HCT116 (cell line): ENCODE measurements around the gene EFCAB8. TPM values are rescaled to one million over a fixed set of nuclear protein-coding genes. Genes with fewer than 3 reads are reported as not detected.

Experiments used
- ATAC-seq: fragments of 200-7000 bp; cut with Tn5 transposase; 2 replicates; pipeline ENCODE4 v1.9.1; 2020; ENCODE audit warnings: mild to moderate bottlenecking, moderate library complexity
- BruUV-seq: library from RNA; stranded (reverse); fragments of 400-500 nt; replicated peaks from 2 replicates; lab custom pipeline; 2021; lab: Mats Ljungman, UMichigan
- CTCF ChIA-PET: fragments of 300-600 bp; sonication (Branson Sonifier 250); formaldehyde crosslinking; loops from one replicate; lab custom pipeline; 2021; ENCODE audit warnings: antibody characterized with exemption; lab: Charles Lee
- POLR2A ChIA-PET: fragments of 300-600, 350-600 bp; sonication (Branson Sonifier 250); formaldehyde crosslinking; loops from one replicate; lab custom pipeline; 2021; ENCODE audit warnings: antibody characterized with exemption; lab: Charles Lee
- RAD21 ChIA-PET, 2 experiments: fragments of 300-600 bp; sonication (Branson Sonifier 250); formaldehyde crosslinking; loops; one replicate each; lab custom pipeline; 2023; ENCODE audit warnings: low total read pairs in 2 of 2; ENCODE audit not compliant: uncharacterized antibody in 2 of 2, unreplicated experiment in 2 of 2, low non-redundant PET in 1 of 2; lab: Charles Lee
- DNase-seq: peaks from one replicate; pipeline ENCODE4 v3.0.0-alpha.2; 2010; ENCODE audit warnings: low read depth, low spot score
- H2AFZ ChIP-seq: fragments of 200-600 bp; shearing (Covaris generic), sonication (generic); 2 replicates; pipeline ENCODE4 v1.6.1; 2017; ENCODE audit warnings: low read depth, mixed run types, mixed read lengths, antibody characterized with exemption, low read length; ENCODE audit not compliant: poor library complexity, severe bottlenecking
- H3K27ac ChIP-seq: 2 replicates; pipeline ENCODE4 v1.5.1; 2012; ENCODE audit warnings: low read depth, low read length
- H3K27me3 ChIP-seq: fragments of 200-600 bp; sonication (generic); 2 replicates; pipeline ENCODE4 v1.6.1; 2016; ENCODE audit warnings: mixed run types, low read length, mixed read lengths; ENCODE audit not compliant: insufficient read depth
- H3K36me3 ChIP-seq, 2 experiments: fragments of 200-500 bp in 1 of 2; fragments of 200-600 bp in 1 of 2; sonication (Bioruptor generic) in 1 of 2; sonication (generic) in 1 of 2; 2 replicates each; pipeline versions ENCODE4 v1.5.1 to v1.6.1; 2014 to 2016; ENCODE audit warnings: low read length in 2 of 2, inconsistent platforms in 1 of 2, mixed read lengths in 1 of 2, mixed run types in 1 of 2; ENCODE audit not compliant: insufficient read depth in 2 of 2, control insufficient read depth in 1 of 2
- H3K4me1 ChIP-seq, 2 experiments: fragments of 200-600 bp in 1 of 2; sonication (generic) in 1 of 2; 2 replicates each; pipeline versions ENCODE4 v1.5.1 to v1.6.1; 2012 to 2017; ENCODE audit warnings: low read length in 2 of 2, inconsistent platforms in 1 of 2, mild to moderate bottlenecking in 1 of 2, mixed read lengths in 1 of 2, mixed run types in 1 of 2, moderate library complexity in 1 of 2; ENCODE audit not compliant: insufficient read depth in 2 of 2, control insufficient read depth in 1 of 2
- H3K4me2 ChIP-seq: fragments of 200-600 bp; sonication (generic); 2 replicates; pipeline ENCODE4 v1.6.1; 2017; ENCODE audit warnings: mixed run types, low read length, mixed read lengths
- H3K4me3 ChIP-seq, 2 experiments: fragments of 200-600 bp in 1 of 2; sonication (generic) in 1 of 2; replicated peaks in 1 of 2; 2 replicates each; pipeline ENCODE4 v1.5.1; 2011 to 2016; ENCODE audit warnings: low read length in 2 of 2, control low read depth in 1 of 2, low read depth in 1 of 2, mild to moderate bottlenecking in 1 of 2, mixed read lengths in 1 of 2, mixed run types in 1 of 2
- H3K79me2 ChIP-seq: fragments of 200-600 bp; sonication (generic); 2 replicates; pipeline ENCODE4 v1.6.1; 2017; ENCODE audit warnings: mild to moderate bottlenecking, mixed run types, low read length, moderate library complexity, mixed read lengths; ENCODE audit not compliant: insufficient read depth
- H3K9ac ChIP-seq: fragments of 200-600 bp; sonication (generic); 2 replicates; pipeline ENCODE4 v1.6.1; 2016; ENCODE audit warnings: low read length, mixed read lengths
- H3K9me2 ChIP-seq: fragments of 200-600 bp; sonication (generic), shearing (Covaris generic); 2 replicates; pipeline ENCODE4 v1.6.1; 2017; ENCODE audit warnings: mixed run types, mild to moderate bottlenecking, moderate library complexity; ENCODE audit not compliant: insufficient read depth
- H3K9me3 ChIP-seq, 2 experiments: fragments of 200-500 bp in 1 of 2; fragments of 200-600 bp in 1 of 2; sonication (Bioruptor generic) in 1 of 2; sonication (generic) in 1 of 2; 2 replicates each; pipeline ENCODE4 v1.6.1; 2014 to 2017; ENCODE audit warnings: low read length in 2 of 2, mixed read lengths in 2 of 2, inconsistent platforms in 1 of 2, low read depth in 1 of 2, mild to moderate bottlenecking in 1 of 2, mixed run types in 1 of 2, moderate library complexity in 1 of 2; ENCODE audit not compliant: control insufficient read depth in 1 of 2, insufficient read depth in 1 of 2
- H4K20me1 ChIP-seq: fragments of 200-600 bp; sonication (generic), shearing (Covaris generic); 2 replicates; pipeline ENCODE4 v1.6.1; 2017; ENCODE audit warnings: mixed run types, mild to moderate bottlenecking, moderate library complexity; ENCODE audit not compliant: insufficient read depth
- ATF3 ChIP-seq: IDR thresholded peaks from 2 replicates; pipeline ENCODE4 v1.6.1; 2012
- CEBPB ChIP-seq: IDR thresholded peaks from 2 replicates; pipeline ENCODE4 v1.6.1; 2012; ENCODE audit warnings: low read depth
- CTCF ChIP-seq, 3 experiments: fragments of 200-600 bp in 1 of 3; sonication (generic) in 1 of 3; IDR thresholded peaks in 2 of 3; conservative IDR thresholded peaks in 1 of 3; 2 replicates each; pipeline ENCODE4 v1.5.1; 2012 to 2017; ENCODE audit warnings: low read depth in 2 of 3, low read length in 2 of 3, antibody characterized with exemption in 1 of 3, borderline replicate concordance in 1 of 3, control low read depth in 1 of 3, mild to moderate bottlenecking in 1 of 3, mixed read lengths in 1 of 3, mixed run types in 1 of 3, moderate library complexity in 1 of 3; ENCODE audit not compliant: insufficient read depth in 1 of 3
- EGR1 ChIP-seq: IDR thresholded peaks from 2 replicates; pipeline ENCODE4 v1.6.1; 2012; ENCODE audit warnings: low read depth
- ELF1 ChIP-seq: IDR thresholded peaks from 2 replicates; pipeline ENCODE4 v1.6.1; 2012; ENCODE audit warnings: low read depth, borderline replicate concordance
- EZH2 ChIP-seq: fragments of 200-600 bp; sonication (generic); IDR thresholded peaks from 2 replicates; pipeline ENCODE4 v1.6.1; 2017; ENCODE audit warnings: antibody characterized with exemption, mixed run types
- POLR2A ChIP-seq: IDR thresholded peaks from 2 replicates; pipeline ENCODE4 v1.7.0; 2011; ENCODE audit warnings: borderline replicate concordance; ENCODE audit not compliant: insufficient read depth, insufficient read length; ENCODE audit errors: extremely low read depth
- RAD21 ChIP-seq: IDR thresholded peaks from 2 replicates; pipeline ENCODE4 v1.6.1; 2012; ENCODE audit warnings: low read depth, mild to moderate bottlenecking
- REST ChIP-seq: IDR thresholded peaks from 2 replicates; pipeline ENCODE4 v1.6.1; 2012; ENCODE audit warnings: low read depth
- SIN3A ChIP-seq: IDR thresholded peaks from 2 replicates; pipeline ENCODE4 v1.6.1; 2012; ENCODE audit warnings: low read depth
- SP1 ChIP-seq: IDR thresholded peaks from 2 replicates; pipeline ENCODE4 v1.6.1; 2012; ENCODE audit warnings: low read depth
- SRF ChIP-seq: IDR thresholded peaks from 2 replicates; pipeline ENCODE4 v1.6.1; 2012; ENCODE audit warnings: low read depth
- YY1 ChIP-seq: IDR thresholded peaks from 2 replicates; pipeline ENCODE4 v1.6.1; 2011; ENCODE audit warnings: low read length, low read depth, moderate library complexity, mild to moderate bottlenecking; ENCODE audit not compliant: insufficient replicate concordance; ENCODE audit errors: extremely low read depth
- ZBTB33 ChIP-seq: IDR thresholded peaks from 2 replicates; pipeline ENCODE4 v1.6.1; 2011; ENCODE audit warnings: mild to moderate bottlenecking, low read length, moderate library complexity; ENCODE audit not compliant: insufficient replicate concordance; ENCODE audit errors: extremely low read depth
- intact Hi-C: fragments of 100-400 bp; cut with micrococcal nuclease; formaldehyde crosslinking; loops from 2 replicates; pipeline ENCODE4 v1.10.0; 2022
- total RNA-seq: library from RNA; stranded (reverse); gene quantifications from one replicate; pipeline ENCODE4 v1.2.1, GENCODE V29; 2021; ENCODE audit not compliant: unreplicated experiment

Gene EFCAB8
- total RNA-seq, 1 experiment from 2014 or later, result 0.42 TPM

- H3K9ac ChIP-seq, result no peak overlapping the region
- TF ChIP-seq CEBPB (no peak), ELF1 (no peak), ZBTB33 (no peak), RAD21 (no peak), EGR1 (no peak), SP1 (no peak), ATF3 (no peak), EZH2 (no peak), YY1 (no peak), POLR2A (no peak), SIN3A (no peak), REST (no peak), CTCF (IDR thresholded peaks at IDR 0.05 in 2 of 3, conservative IDR thresholded peaks at IDR 0.05 in 1 of 3; ENCODE audit: borderline replicate concordance in 1 of 3, insufficient read depth in 1 of 3, low read depth in 2 of 3, low read length in 2 of 3) (no peak), SRF (no peak)
Measured at GRCh38 chr20:32889281-32889680, 30.6 kb downstream of the EFCAB8 start.

More at GRCh38 chr20:32889281-32889680, 30.6 kb downstream of the EFCAB8 start:
- H3K4me3 ChIP-seq, result no peak overlapping the region
- no peaks in the 10 kb centered on the region for H4K20me1 ChIP-seq
- ChIA-PET CTCF (interaction anchor here (1.1 kb wide), 1 partner anchor 187 kb away, joined by 3 read pairs; no protein-coding TSS in a partner anchor), POLR2A (no interaction called here), RAD21 (no interaction called here)
- DNase-seq (no peak), ATAC-seq (no peak)
- no peak overlapping the region for H3K4me2 ChIP-seq
- H3K36me3 ChIP-seq, result no peaks in the 10 kb centered on the region
- H3K4me1 ChIP-seq, result no peaks in the 10 kb centered on the region
- no TSS peak for BruUV-seq
- H3K9me2 ChIP-seq, result no peaks in the 10 kb centered on the region
- H2AFZ ChIP-seq, result no peak overlapping the region
- H3K27ac ChIP-seq, result no peak overlapping the region
- no peaks in the 10 kb centered on the region for H3K9me3 ChIP-seq
- H3K27me3 ChIP-seq, result no peaks in the 10 kb centered on the region
- intact Hi-C loops, result no loop called here
- H3K79me2 ChIP-seq, result no peaks in the 10 kb centered on the region
